K562 (cell line): Measurements from ENCODE around the gene GREB1. TPM values are rescaled to one million over a fixed set of nuclear protein-coding genes. Genes with fewer than 3 reads are reported as not detected.

Experiments used
- ARID2 ChIP-seq: fragments of 450-650 bp; IDR thresholded peaks from 2 replicates; pipeline ENCODE4 v1.6.1; 2017; ENCODE audit warnings: antibody characterized with exemption, mild to moderate bottlenecking
- NCOA4 ChIP-seq: fragments of 450-650 bp; IDR thresholded peaks from 2 replicates; pipeline ENCODE4 v1.6.1; 2018; ENCODE audit warnings: mild to moderate bottlenecking; ENCODE audit not compliant: partially characterized antibody
- NR2C2 ChIP-seq, 2 experiments: fragments of 200-800 bp in 1 of 2; sonication (Bioruptor generic) in 1 of 2; sonication (generic) in 1 of 2; formaldehyde crosslinking in 1 of 2; IDR thresholded peaks; 2 replicates each; pipeline versions ENCODE4 v1.6.1 to v1.8.0; 2016 to 2022; ENCODE audit warnings: mild to moderate bottlenecking in 1 of 2, missing compliant biosample characterization in 1 of 2, missing genetic modification characterization in 1 of 2, missing genetic modification reagents in 1 of 2
- PKNOX1 ChIP-seq: fragments of 450-650 bp; IDR thresholded peaks from 2 replicates; pipeline ENCODE4 v1.6.1; 2016
- REST ChIP-seq, 2 experiments: fragments of 450-650 bp; formaldehyde crosslinking in 1 of 2; IDR thresholded peaks; 2 replicates each; pipeline versions ENCODE4 v1.4.0 to v1.6.1; 2014 to 2020; ENCODE audit warnings: mild to moderate bottlenecking in 2 of 2, borderline replicate concordance in 1 of 2, low read depth in 1 of 2
- SOX6 ChIP-seq: fragments of 450-650 bp; IDR thresholded peaks from 2 replicates; pipeline ENCODE4 v1.6.1; 2014; ENCODE audit warnings: mild to moderate bottlenecking
- polyA plus RNA-seq, 8 experiments: library from polyadenylated mRNA; depleted of rRNA in 4 of 8; stranded (reverse) in 5 of 8; unstranded in 3 of 8; fragments of >200 nt; fragmentation: Nextera tagmentation in 2 of 8; fragmentation: Illumina TruSeq in 1 of 8; extraction: Ambion mirVana in 2 of 8; extraction: Trizol in 1 of 8; gene quantifications; 2 replicates each; pipeline versions ENCODE4 v1.2.1 to v1.2.3, GENCODE V29; 2011 to 2014; ENCODE audit warnings: inconsistent platforms in 1 of 8, missing spikeins in 1 of 8
- total RNA-seq, 7 experiments: library from RNA; depleted of rRNA in 6 of 7; stranded (reverse); fragments of >200 nt in 6 of 7; fragmentation: Illumina TruSeq in 2 of 7; extraction: Trizol in 2 of 7; gene quantifications; 2 replicates each; pipeline versions ENCODE4 v1.2.1 to v1.2.3, GENCODE V29; 2011 to 2021; ENCODE audit warnings: low replicate concordance in 1 of 7
- TF ChIP-seq, protein P1 (sequence below): fragments of 200-800 bp; sonication (Bioruptor generic); IDR thresholded peaks from 2 replicates; pipeline ENCODE4 v1.6.1; 2017; ENCODE audit warnings: missing genetic modification characterization, missing compliant biosample characterization

GREB1 gene
- total and polyA plus RNA-seq, 9 of the 15 experiments (the other 6 are each of a cell fraction or from before 2014, with no cell fraction given) = 0.04 to 0.86 (median 0.10) TPM; not detected in 1

DNA sequence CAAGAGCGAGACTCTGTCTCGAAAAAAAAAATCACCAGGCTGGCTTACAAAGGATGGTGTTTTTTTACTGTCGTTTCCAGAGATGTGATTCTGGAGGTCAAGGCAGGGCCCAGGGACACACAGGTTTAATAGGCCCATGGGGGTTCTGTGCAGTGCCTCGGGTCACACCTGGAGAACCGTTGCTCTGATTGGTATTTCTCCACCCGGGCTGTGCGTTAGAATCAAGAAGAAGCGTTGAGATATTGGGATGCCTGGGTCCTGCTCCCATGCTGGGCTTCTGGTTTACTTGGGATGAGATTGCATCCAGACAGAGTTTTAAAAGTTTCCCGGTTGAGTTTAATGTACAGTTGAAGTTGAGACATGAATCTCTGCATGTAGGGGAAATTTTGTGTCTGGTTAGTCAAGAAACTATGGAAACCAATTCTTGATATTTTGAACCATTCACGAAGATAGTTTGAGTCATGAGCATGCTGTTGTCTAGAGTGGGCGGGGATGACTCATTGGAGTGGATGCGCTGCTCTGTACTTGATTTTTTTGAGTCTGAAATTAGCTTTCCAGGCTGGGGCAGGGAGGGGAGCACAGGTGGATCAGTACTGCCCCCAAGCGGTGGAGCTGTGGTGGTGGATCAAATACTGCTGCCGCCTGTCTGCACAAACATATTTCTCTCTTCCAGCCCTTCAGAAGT, 50.1 kb downstream of the GREB1 start (continued):
- TF ChIP-seq REST (IDR thresholded peaks at IDR 0.05; ENCODE audit: borderline replicate concordance) = peak; percentile 77
- TF ChIP-seq REST (CRISPR knock-in tag; IDR thresholded peaks at IDR 0.05; ENCODE audit: low read depth) = no peak
- TF ChIP-seq, protein P1, sequence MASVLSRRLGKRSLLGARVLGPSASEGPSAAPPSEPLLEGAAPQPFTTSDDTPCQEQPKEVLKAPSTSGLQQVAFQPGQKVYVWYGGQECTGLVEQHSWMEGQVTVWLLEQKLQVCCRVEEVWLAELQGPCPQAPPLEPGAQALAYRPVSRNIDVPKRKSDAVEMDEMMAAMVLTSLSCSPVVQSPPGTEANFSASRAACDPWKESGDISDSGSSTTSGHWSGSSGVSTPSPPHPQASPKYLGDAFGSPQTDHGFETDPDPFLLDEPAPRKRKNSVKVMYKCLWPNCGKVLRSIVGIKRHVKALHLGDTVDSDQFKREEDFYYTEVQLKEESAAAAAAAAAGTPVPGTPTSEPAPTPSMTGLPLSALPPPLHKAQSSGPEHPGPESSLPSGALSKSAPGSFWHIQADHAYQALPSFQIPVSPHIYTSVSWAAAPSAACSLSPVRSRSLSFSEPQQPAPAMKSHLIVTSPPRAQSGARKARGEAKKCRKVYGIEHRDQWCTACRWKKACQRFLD (CRISPR knock-in tag) = no peak
- 0 out of 2 replicates have a peak, but pooled peaks have one; percentile 10 for TF ChIP-seq PKNOX1
- no peak for TF ChIP-seq NCOA4
- no peak for TF ChIP-seq NR2C2 (CRISPR knock-in tag; IDR thresholded peaks at IDR 0.05)
- no peak for TF ChIP-seq NR2C2 (tag; IDR thresholded peaks at IDR 0.05)
- TF ChIP-seq ARID2 = 0 out of 2 replicates have a peak, but pooled peaks have one; percentile 43
- TF ChIP-seq SOX6 = no peak
